OCI-LY1 (cell line): ENCODE measurements around the gene IGFBP5.

Experiments
- H2AFZ ChIP-seq: fragments of 200-600 bp; sonication (generic), shearing (Covaris generic); 2 replicates; pipeline ENCODE4 v1.6.0; 2014; ENCODE audit warnings: antibody characterized with exemption, mild to moderate bottlenecking, low read length
- H3F3A ChIP-seq: fragments of 200-600 bp; sonication (generic), shearing (Covaris generic); 2 replicates; pipeline ENCODE4 v1.6.0; 2014; ENCODE audit warnings: mild to moderate bottlenecking, antibody characterized with exemption, low read length, moderate library complexity; ENCODE audit not compliant: insufficient read depth
- H3K27ac ChIP-seq: fragments of 200-600 bp; sonication (generic); 2 replicates; pipeline ENCODE4 v1.5.1; 2014; ENCODE audit warnings: low read length, mixed run types, mild to moderate bottlenecking, low read depth; ENCODE audit not compliant: poor library complexity, severe bottlenecking
- H3K27me3 ChIP-seq: fragments of 200-600 bp; sonication (generic); 2 replicates; pipeline ENCODE4 v1.6.0; 2014; ENCODE audit warnings: antibody characterized with exemption, mild to moderate bottlenecking, low read length, moderate library complexity; ENCODE audit not compliant: insufficient read depth
- H3K36me3 ChIP-seq: fragments of 200-600 bp; sonication (generic); 2 replicates; pipeline ENCODE4 v1.6.1; 2014; ENCODE audit warnings: mild to moderate bottlenecking, antibody characterized with exemption, low read length, moderate library complexity, mixed read lengths; ENCODE audit not compliant: insufficient read depth
- H3K4me1 ChIP-seq: fragments of 200-600 bp; sonication (generic); 2 replicates; pipeline ENCODE4 v1.5.1; 2014; ENCODE audit warnings: mild to moderate bottlenecking, low read length, moderate library complexity; ENCODE audit not compliant: insufficient read depth, severe bottlenecking
- H3K4me2 ChIP-seq: fragments of 200-600 bp; sonication (generic), shearing (Covaris generic); 2 replicates; pipeline ENCODE4 v1.6.1; 2014; ENCODE audit warnings: low read length
- H3K4me3 ChIP-seq: fragments of 200-600 bp; sonication (generic); 2 replicates; pipeline ENCODE4 v1.5.1; 2014; ENCODE audit warnings: low read length, low read depth, mild to moderate bottlenecking, mixed read lengths; ENCODE audit not compliant: poor library complexity, severe bottlenecking
- H3K79me2 ChIP-seq: fragments of 200-600 bp; shearing (Covaris generic); 2 replicates; pipeline ENCODE4 v1.6.1; 2016; ENCODE audit warnings: mixed run types, low read length, mixed read lengths; ENCODE audit not compliant: insufficient read depth
- H3K9ac ChIP-seq: fragments of 200-600 bp; sonication (generic), shearing (Covaris generic); 2 replicates; pipeline ENCODE4 v1.6.1; 2014; ENCODE audit warnings: mild to moderate bottlenecking, low read length, mixed read lengths
- H3K9me2 ChIP-seq: fragments of 200-600 bp; sonication (generic), shearing (Covaris generic); 2 replicates; pipeline ENCODE4 v1.6.1; 2014; ENCODE audit warnings: low read depth, mild to moderate bottlenecking, low read length, mixed read lengths
- H3K9me3 ChIP-seq: fragments of 200-600 bp; shearing (Covaris generic); 2 replicates; pipeline ENCODE4 v1.6.1; 2014; ENCODE audit warnings: low read length, mixed read lengths
- H4K20me1 ChIP-seq: fragments of 200-600 bp; sonication (generic), shearing (Covaris generic); 2 replicates; pipeline ENCODE4 v1.6.0; 2016; ENCODE audit warnings: mild to moderate bottlenecking, low read length; ENCODE audit not compliant: insufficient read depth
- CTCF ChIP-seq: fragments of 200-600 bp; sonication (generic), shearing (Covaris generic); IDR thresholded peaks from 2 replicates; pipeline ENCODE4 v1.5.1; 2017; ENCODE audit warnings: mild to moderate bottlenecking, antibody characterized with exemption, low read length, moderate library complexity, mixed read lengths
- EZH2 ChIP-seq: fragments of 200-600 bp; sonication (generic), shearing (Covaris generic); IDR thresholded peaks from 2 replicates; pipeline ENCODE4 v1.8.0; 2017; ENCODE audit warnings: borderline replicate concordance, mixed run types, mild to moderate bottlenecking, antibody characterized with exemption, low read length, moderate library complexity, mixed read lengths

IGFBP5 gene

DNA sequence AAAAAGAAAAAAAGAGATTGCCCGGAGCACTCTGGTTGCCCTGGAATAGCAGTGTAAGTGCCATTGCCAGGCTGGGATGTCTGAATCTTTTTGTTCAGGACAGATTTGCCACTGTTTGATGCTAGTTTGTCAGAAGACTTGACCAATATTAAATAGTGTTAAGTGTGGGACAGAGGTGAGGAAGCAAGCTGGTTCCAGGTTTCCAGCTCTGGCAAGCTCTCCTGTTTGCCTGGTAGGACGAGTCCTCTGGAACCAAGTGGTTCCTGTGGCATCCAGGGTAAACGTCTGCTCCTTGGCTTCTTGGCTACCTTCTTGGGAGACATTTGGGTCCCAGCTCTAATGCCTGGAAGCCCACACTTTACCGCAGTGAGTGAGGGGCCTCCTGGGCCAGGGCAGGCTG is 20.8 kb upstream of the IGFBP5 start:
- H4K20me1 ChIP-seq: no peaks in the 10 kb centered on the region
- no peaks in the 10 kb centered on the region for H3K9me3 ChIP-seq
- no peaks in the 10 kb centered on the region for H3K36me3 ChIP-seq
- no peaks in the 10 kb centered on the region for H3K9me2 ChIP-seq
- no peak overlapping the region for H3K4me3 ChIP-seq
- no peak overlapping the region for H2AFZ ChIP-seq
- no peak overlapping the region for H3K9ac ChIP-seq
- H3K27me3 ChIP-seq: 0 out of 2 replicates have a peak, but pooled peaks cover 3% of the 10 kb centered on the region
- no peak for TF ChIP-seq EZH2
- no peak for TF ChIP-seq CTCF
- no peak overlapping the region for H3K4me2 ChIP-seq
- H3K79me2 ChIP-seq: no peaks in the 10 kb centered on the region
- H3F3A ChIP-seq: no peaks in the 10 kb centered on the region
- no peaks in the 10 kb centered on the region for H3K4me1 ChIP-seq
- no peak overlapping the region for H3K27ac ChIP-seq

GRCh38 chr2:216715402-216715974 is 20.1 kb upstream of the IGFBP5 start:
- Histone ChIP-seq H3K27ac (no peak overlapping the region), H4K20me1 (no peaks in the 10 kb centered on the region), H3K27me3 (0 out of 2 replicates have a peak, but pooled peaks cover 3% of the 10 kb centered on the region), H3K4me2 (no peak overlapping the region), H3K36me3 (no peaks in the 10 kb centered on the region), H3K4me1 (no peaks in the 10 kb centered on the region), H3K79me2 (no peaks in the 10 kb centered on the region), H3K4me3 (no peak overlapping the region), H3K9me3 (no peaks in the 10 kb centered on the region), H3F3A (no peaks in the 10 kb centered on the region), H3K9ac (no peak overlapping the region), H3K9me2 (no peaks in the 10 kb centered on the region), H2AFZ (no peak overlapping the region)
- TF ChIP-seq CTCF (no peak), EZH2 (no peak)

- Histone ChIP-seq H3K36me3 (no peaks in the 10 kb centered on the region), H3K9ac (no peak overlapping the region), H4K20me1 (no peaks in the 10 kb centered on the region), H3K9me3 (0 out of 2 replicates have a peak, but pooled peaks cover 2% of the 10 kb centered on the region), H3K4me1 (no peaks in the 10 kb centered on the region), H3K4me2 (no peak overlapping the region), H3K27ac (no peak overlapping the region), H3K79me2 (no peaks in the 10 kb centered on the region), H3F3A (no peaks in the 10 kb centered on the region), H3K9me2 (no peaks in the 10 kb centered on the region), H3K27me3 (0 out of 2 replicates have a peak, but pooled peaks cover 3% of the 10 kb centered on the region), H3K4me3 (no peak overlapping the region), H2AFZ (no peak overlapping the region)
- TF ChIP-seq EZH2 (no peak), CTCF (no peak)
Measured at GRCh38 chr2:216714376-216714775, 19.0 kb upstream of the IGFBP5 start.
